ENCODE measurements around the gene IQSEC1.

The IQSEC1 gene

GRCh38 chr3:12954180-12954579 is 119.0 kb downstream of the IQSEC1 start:
- H3K27me3 ChIP-seq (ENCODE audit: control insufficient read depth in 1 of 2, insufficient read depth in 2 of 2, low read length in 2 of 2): no peaks in the 10 kb centered on the region
- H3K9ac ChIP-seq (ENCODE audit: low read length in 2 of 2): peak overlapping the region; percentile 15 to 42
- H3K36me3 ChIP-seq (ENCODE audit: control insufficient read depth in 2 of 2, insufficient read depth in 2 of 2, low read length in 2 of 2): no peaks in the 10 kb centered on the region
- peak overlapping the region; percentile 73 for H3K27ac ChIP-seq (ENCODE audit: low read length)
- H3K9me3 ChIP-seq (ENCODE audit: control insufficient read depth in 2 of 2, low read length in 2 of 2): no peaks in the 10 kb centered on the region
- H3K4me1 ChIP-seq (ENCODE audit: control insufficient read depth, insufficient read depth, low read length): peaks cover 72% of the 10 kb centered on the region
- no peak overlapping the region for H3K4me3 ChIP-seq (ENCODE audit: low read length in 2 of 2)

GRCh38 chr3:12953201-12953995 is 119.8 kb downstream of the IQSEC1 start:
- Histone ChIP-seq H3K27ac (ENCODE audit: low read length) (peak overlapping the region; percentile 11), H3K4me1 (ENCODE audit: control insufficient read depth, insufficient read depth, low read length) (peaks cover 73% of the 10 kb centered on the region), H3K9ac (ENCODE audit: low read length in 2 of 2) (peak overlapping the region in 1 of 2 donors; percentile 21), H3K4me3 (ENCODE audit: low read length in 2 of 2) (no peak overlapping the region), H3K36me3 (ENCODE audit: control insufficient read depth in 2 of 2, insufficient read depth in 2 of 2, low read length in 2 of 2) (no peaks in the 10 kb centered on the region), H3K27me3 (ENCODE audit: control insufficient read depth in 1 of 2, insufficient read depth in 2 of 2, low read length in 2 of 2) (no peaks in the 10 kb centered on the region), H3K9me3 (ENCODE audit: control insufficient read depth in 2 of 2, low read length in 2 of 2) (no peaks in the 10 kb centered on the region)

DNA sequence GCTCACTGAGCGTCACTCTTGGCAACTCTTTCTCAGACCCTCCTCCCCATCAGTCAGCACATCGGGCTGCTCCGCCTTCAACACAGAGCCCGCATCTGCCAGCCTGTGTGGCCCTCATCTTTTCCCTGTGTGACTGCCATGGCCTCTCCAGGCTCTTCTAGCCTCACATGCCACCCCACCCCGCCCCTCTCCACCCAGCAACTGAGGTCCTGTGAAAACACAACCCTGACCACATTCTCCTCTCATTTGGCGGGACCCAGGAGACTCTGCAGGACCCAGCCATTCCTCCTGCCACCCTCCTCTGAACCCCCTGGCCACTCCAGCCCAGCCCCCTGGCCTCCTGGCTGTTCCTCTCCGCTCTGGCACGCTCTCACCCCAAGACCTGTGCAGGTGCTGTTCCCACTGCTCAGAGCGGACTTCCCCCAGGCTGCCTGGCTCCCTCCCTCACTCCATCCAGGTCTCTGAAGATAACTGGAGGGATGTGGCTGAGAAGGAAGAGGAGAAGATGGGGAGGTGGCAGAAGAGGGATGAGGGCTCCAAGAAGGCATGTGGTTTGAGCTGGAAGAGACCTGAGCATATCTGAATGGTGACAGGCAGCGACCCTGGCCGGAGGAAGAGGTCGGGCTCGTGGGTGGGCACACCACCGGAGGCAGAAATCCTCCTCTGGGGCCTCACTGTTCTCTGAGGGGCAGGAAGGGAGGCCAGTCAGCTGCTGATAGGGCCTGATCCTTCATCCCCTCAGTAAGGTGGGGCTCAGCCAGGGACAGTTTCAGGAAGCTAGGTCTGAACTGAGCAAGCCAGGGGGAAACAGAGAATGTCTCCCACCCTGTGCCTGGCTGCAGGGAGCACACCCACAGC is 120.7 kb downstream of the IQSEC1 start:
- no peaks in the 10 kb centered on the region for H3K36me3 ChIP-seq (ENCODE audit: control insufficient read depth in 2 of 2, insufficient read depth in 2 of 2, low read length in 2 of 2)
- peaks cover 73% of the 10 kb centered on the region for H3K4me1 ChIP-seq (ENCODE audit: control insufficient read depth, insufficient read depth, low read length)
- no peaks in the 10 kb centered on the region for H3K9me3 ChIP-seq (ENCODE audit: control insufficient read depth in 2 of 2, low read length in 2 of 2)
- no peak overlapping the region for H3K4me3 ChIP-seq (ENCODE audit: low read length in 2 of 2)
- no peak overlapping the region for H3K9ac ChIP-seq (ENCODE audit: low read length in 2 of 2)
- no peaks in the 10 kb centered on the region for H3K27me3 ChIP-seq (ENCODE audit: control insufficient read depth in 1 of 2, insufficient read depth in 2 of 2, low read length in 2 of 2)
- no peak overlapping the region for H3K27ac ChIP-seq (ENCODE audit: low read length)

GRCh38 chr3:12948891-12949711 is 124.1 kb downstream of the IQSEC1 start:
- no peak overlapping the region for H3K27ac ChIP-seq (ENCODE audit: low read length)
- H3K4me1 ChIP-seq (ENCODE audit: control insufficient read depth, insufficient read depth, low read length): peaks cover 71% of the 10 kb centered on the region
- no peaks in the 10 kb centered on the region for H3K9me3 ChIP-seq (ENCODE audit: control insufficient read depth in 2 of 2, low read length in 2 of 2)
- no peak overlapping the region for H3K9ac ChIP-seq (ENCODE audit: low read length in 2 of 2)
- H3K36me3 ChIP-seq (ENCODE audit: control insufficient read depth in 2 of 2, insufficient read depth in 2 of 2, low read length in 2 of 2): no peaks in the 10 kb centered on the region
- no peaks in the 10 kb centered on the region for H3K27me3 ChIP-seq (ENCODE audit: control insufficient read depth in 1 of 2, insufficient read depth in 2 of 2, low read length in 2 of 2)
- H3K4me3 ChIP-seq (ENCODE audit: low read length in 2 of 2): no peak overlapping the region

DNA sequence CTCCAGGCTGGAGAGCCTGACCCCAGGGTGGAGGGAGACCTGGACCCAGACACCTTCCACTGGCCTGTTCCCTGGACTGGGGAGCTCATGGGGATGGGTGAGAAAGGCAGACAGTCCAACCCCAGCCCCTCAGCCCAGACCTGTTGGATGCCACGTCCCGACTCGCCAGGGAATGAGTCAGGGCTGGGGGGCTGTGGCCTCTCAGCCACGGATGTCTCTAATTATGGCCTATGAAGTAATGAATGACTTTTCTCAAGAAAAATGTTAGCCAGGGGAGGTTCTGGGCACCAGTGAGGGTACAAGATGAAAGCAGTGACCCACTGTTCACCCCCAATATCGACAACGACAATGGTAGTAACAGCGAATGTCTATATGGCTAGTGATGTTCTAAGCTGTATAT is 124.9 kb downstream of the IQSEC1 start:
- Histone ChIP-seq H3K27ac (ENCODE audit: low read length) (no peak overlapping the region), H3K9me3 (ENCODE audit: control insufficient read depth in 2 of 2, low read length in 2 of 2) (no peaks in the 10 kb centered on the region)

DNA sequence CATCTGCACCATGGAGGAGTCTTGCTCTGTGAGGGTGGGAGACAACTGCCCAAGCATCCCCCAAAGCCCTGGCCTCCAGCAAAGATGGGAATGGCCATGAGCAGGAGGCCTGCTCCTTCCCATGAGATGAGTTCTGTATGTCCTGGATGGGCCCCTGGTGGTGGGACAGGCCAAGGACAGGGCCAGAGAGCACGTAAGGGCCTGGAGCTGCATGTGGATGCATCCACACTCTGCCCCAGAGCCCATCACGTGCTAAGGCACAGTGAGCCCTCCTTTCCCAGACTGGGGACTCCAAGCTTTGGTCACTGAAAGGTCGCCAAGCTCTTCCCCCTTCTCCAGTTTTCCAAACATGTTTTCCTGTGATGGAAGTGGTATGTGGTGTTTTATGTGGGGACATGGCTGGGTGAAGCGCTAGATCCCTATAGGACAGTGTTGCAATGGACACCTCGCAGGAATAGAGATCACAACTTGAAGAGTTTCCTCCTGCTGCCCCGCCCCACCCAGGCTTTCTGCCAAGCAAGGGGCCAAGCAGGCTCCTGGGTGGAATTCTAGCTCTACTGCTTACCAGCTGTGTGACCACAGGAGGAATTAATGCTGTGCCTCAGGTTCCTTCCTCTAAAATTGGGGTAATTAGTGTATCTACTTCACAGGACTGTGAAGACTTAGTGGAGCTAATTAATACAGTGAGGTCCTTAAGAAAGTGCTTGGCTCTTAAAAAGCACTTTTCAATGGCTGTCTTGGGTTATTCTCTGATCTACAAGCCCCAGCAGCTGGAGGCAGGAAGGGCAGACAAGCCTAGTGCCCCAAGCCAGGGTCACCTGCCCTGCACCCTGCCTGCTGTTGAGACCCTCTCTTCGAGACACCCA is 125.5 kb downstream of the IQSEC1 start:
- Histone ChIP-seq H3K9me3 (ENCODE audit: control insufficient read depth in 2 of 2, low read length in 2 of 2) (no peaks in the 10 kb centered on the region), H3K4me3 (ENCODE audit: low read length in 2 of 2) (no peak overlapping the region), H3K36me3 (ENCODE audit: control insufficient read depth in 2 of 2, insufficient read depth in 2 of 2, low read length in 2 of 2) (no peaks in the 10 kb centered on the region), H3K27ac (ENCODE audit: low read length) (no peak overlapping the region), H3K27me3 (ENCODE audit: control insufficient read depth in 1 of 2, insufficient read depth in 2 of 2, low read length in 2 of 2) (no peaks in the 10 kb centered on the region), H3K4me1 (ENCODE audit: control insufficient read depth, insufficient read depth, low read length) (peaks cover 63% of the 10 kb centered on the region), H3K9ac (ENCODE audit: low read length in 2 of 2) (no peak overlapping the region)

More for the DNA sequence above, 124.9 kb downstream of the IQSEC1 start:
- Histone ChIP-seq H3K9ac (ENCODE audit: low read length in 2 of 2) (no peak overlapping the region), H3K36me3 (ENCODE audit: control insufficient read depth in 2 of 2, insufficient read depth in 2 of 2, low read length in 2 of 2) (no peaks in the 10 kb centered on the region), H3K27me3 (ENCODE audit: control insufficient read depth in 1 of 2, insufficient read depth in 2 of 2, low read length in 2 of 2) (no peaks in the 10 kb centered on the region), H3K4me3 (ENCODE audit: low read length in 2 of 2) (no peak overlapping the region), H3K4me1 (ENCODE audit: control insufficient read depth, insufficient read depth, low read length) (peaks cover 67% of the 10 kb centered on the region)

- Histone ChIP-seq H3K27ac (ENCODE audit: low read length) (no peak overlapping the region), H3K36me3 (ENCODE audit: control insufficient read depth in 2 of 2, insufficient read depth in 2 of 2, low read length in 2 of 2) (no peaks in the 10 kb centered on the region), H3K27me3 (ENCODE audit: control insufficient read depth in 1 of 2, insufficient read depth in 2 of 2, low read length in 2 of 2) (no peaks in the 10 kb centered on the region), H3K4me3 (ENCODE audit: low read length in 2 of 2) (peak overlapping the region in 1 of 2 donors; percentile 8), H3K9me3 (ENCODE audit: control insufficient read depth in 2 of 2, low read length in 2 of 2) (no peaks in the 10 kb centered on the region), H3K4me1 (ENCODE audit: control insufficient read depth, insufficient read depth, low read length) (peaks cover 63% of the 10 kb centered on the region), H3K9ac (ENCODE audit: low read length in 2 of 2) (peak overlapping the region in 1 of 2 donors; percentile 36)
Observed at GRCh38 chr3:12946649-12947316, 126.4 kb downstream of the IQSEC1 start.

- Histone ChIP-seq H3K9ac (ENCODE audit: low read length in 2 of 2) (no peak overlapping the region), H3K36me3 (ENCODE audit: control insufficient read depth in 2 of 2, insufficient read depth in 2 of 2, low read length in 2 of 2) (peaks cover 2 to 3% of the 10 kb centered on the region in 2 donors), H3K4me3 (ENCODE audit: low read length in 2 of 2) (no peak overlapping the region), H3K9me3 (ENCODE audit: control insufficient read depth in 2 of 2, low read length in 2 of 2) (no peaks in the 10 kb centered on the region), H3K27me3 (ENCODE audit: control insufficient read depth in 1 of 2, insufficient read depth in 2 of 2, low read length in 2 of 2) (no peaks in the 10 kb centered on the region), H3K4me1 (ENCODE audit: control insufficient read depth, insufficient read depth, low read length) (peaks cover 68% of the 10 kb centered on the region), H3K27ac (ENCODE audit: low read length) (no peak overlapping the region)
Observed at GRCh38 chr3:12946251-12946648, 127.0 kb downstream of the IQSEC1 start.

GRCh38 chr3:12944849-12945248 is 128.4 kb downstream of the IQSEC1 start:
- no peak overlapping the region for H3K4me3 ChIP-seq (ENCODE audit: low read length in 2 of 2)
- H3K36me3 ChIP-seq (ENCODE audit: control insufficient read depth in 2 of 2, insufficient read depth in 2 of 2, low read length in 2 of 2): peaks cover 5 to 11% of the 10 kb centered on the region in 2 donors
- H3K4me1 ChIP-seq (ENCODE audit: control insufficient read depth, insufficient read depth, low read length): peaks cover 76% of the 10 kb centered on the region
- no peaks in the 10 kb centered on the region for H3K27me3 ChIP-seq (ENCODE audit: control insufficient read depth in 1 of 2, insufficient read depth in 2 of 2, low read length in 2 of 2)
- H3K27ac ChIP-seq (ENCODE audit: low read length): no peak overlapping the region
- H3K9ac ChIP-seq (ENCODE audit: low read length in 2 of 2): no peak overlapping the region
- H3K9me3 ChIP-seq (ENCODE audit: control insufficient read depth in 2 of 2, low read length in 2 of 2): no peaks in the 10 kb centered on the region
